Liver (tissue), 9 donors: Measurements from ENCODE around the gene DAB1. TPM values are rescaled to one million over a fixed set of nuclear protein-coding genes. Genes with fewer than 3 reads are reported as not detected.

Experiments
- DNase-seq: peaks from one replicate; pipeline ENCODE4 v3.0.0-alpha.2; 2017; ENCODE audit warnings: low spot score
- H3K27ac ChIP-seq, 2 donors: one replicate each; pipeline ENCODE4 v1.7.0; 2013; ENCODE audit warnings: inconsistent platforms in 2 of 2, low read length in 2 of 2, control low read depth in 1 of 2, low read depth in 1 of 2, mild to moderate bottlenecking in 1 of 2
- H3K27me3 ChIP-seq, 4 donors: one replicate each; pipeline versions ENCODE4 v1.6.1 to v1.7.0; 2013; ENCODE audit warnings: low read length in 3 of 4, inconsistent platforms in 1 of 4, mild to moderate bottlenecking in 1 of 4, moderate library complexity in 1 of 4; ENCODE audit not compliant: control insufficient read depth in 4 of 4, insufficient read depth in 4 of 4
- H3K36me3 ChIP-seq, 4 donors: one replicate each; pipeline versions ENCODE4 v1.6.1 to v1.7.0; 2013; ENCODE audit warnings: low read length in 3 of 4, mild to moderate bottlenecking in 3 of 4, low read depth in 1 of 4, moderate library complexity in 1 of 4; ENCODE audit not compliant: control insufficient read depth in 4 of 4, insufficient read depth in 3 of 4
- H3K4me1 ChIP-seq, 4 donors: one replicate each; pipeline versions ENCODE4 v1.6.1 to v1.7.0; 2013; ENCODE audit warnings: low read length in 3 of 4, mild to moderate bottlenecking in 3 of 4, moderate library complexity in 1 of 4; ENCODE audit not compliant: control insufficient read depth in 4 of 4, insufficient read depth in 4 of 4
- H3K4me3 ChIP-seq, 3 donors: one replicate each; pipeline versions ENCODE4 v1.6.1 to v1.7.0; 2013; ENCODE audit warnings: low read length in 3 of 3, control low read depth in 1 of 3, low read depth in 1 of 3, mild to moderate bottlenecking in 1 of 3
- H3K9ac ChIP-seq, 2 donors: one replicate each; pipeline ENCODE4 v1.7.0; 2013; ENCODE audit warnings: low read length in 2 of 2, mild to moderate bottlenecking in 2 of 2, moderate library complexity in 2 of 2, control low read depth in 1 of 2, low read depth in 1 of 2
- H3K9me3 ChIP-seq, 4 donors: one replicate each; pipeline versions ENCODE4 v1.6.1 to v1.7.0; 2013; ENCODE audit warnings: low read length in 3 of 4; ENCODE audit not compliant: control insufficient read depth in 4 of 4
- ATF3 ChIP-seq: IDR thresholded peaks from 2 replicates; pipeline ENCODE4 v1.6.1; 2016; ENCODE audit warnings: antibody characterized with exemption
- EGR1 ChIP-seq, 2 donors: IDR thresholded peaks; 2 replicates each; pipeline ENCODE4 v1.6.1; 2016 to 2018; ENCODE audit warnings: antibody characterized with exemption in 2 of 2, low read depth in 2 of 2
- FOXA1 ChIP-seq: IDR thresholded peaks from 2 replicates; pipeline ENCODE4 v1.6.1; 2016; ENCODE audit warnings: antibody characterized with exemption
- FOXA2 ChIP-seq: IDR thresholded peaks from 2 replicates; pipeline ENCODE4 v1.6.1; 2016; ENCODE audit warnings: antibody characterized with exemption
- GABPA ChIP-seq, 2 donors: IDR thresholded peaks in 1 of 2; conservative IDR thresholded peaks in 1 of 2; 2 replicates each; pipeline ENCODE4 v1.6.1; 2016; ENCODE audit warnings: antibody characterized with exemption in 2 of 2, mild to moderate bottlenecking in 1 of 2, moderate library complexity in 1 of 2
- HNF4A ChIP-seq, 2 donors: conservative IDR thresholded peaks; 2 replicates each; pipeline ENCODE4 v1.6.1; 2016; ENCODE audit warnings: antibody characterized with exemption in 2 of 2, mild to moderate bottlenecking in 2 of 2
- HNF4G ChIP-seq: IDR thresholded peaks from 2 replicates; pipeline ENCODE4 v1.6.1; 2016; ENCODE audit warnings: antibody characterized with exemption
- JUND ChIP-seq, 2 donors: IDR thresholded peaks; 2 replicates each; pipeline ENCODE4 v1.6.1; 2016; ENCODE audit warnings: antibody characterized with exemption in 2 of 2
- MAX ChIP-seq: IDR thresholded peaks from 2 replicates; pipeline ENCODE4 v1.6.1; 2016; ENCODE audit warnings: antibody characterized with exemption
- NR2F2 ChIP-seq: IDR thresholded peaks from 2 replicates; pipeline ENCODE4 v1.6.1; 2016; ENCODE audit warnings: antibody characterized with exemption
- RAD21 ChIP-seq, 2 donors: IDR thresholded peaks; 2 replicates each; pipeline ENCODE4 v1.6.1; 2016; ENCODE audit warnings: antibody characterized with exemption in 2 of 2, mild to moderate bottlenecking in 2 of 2
- REST ChIP-seq: IDR thresholded peaks from 2 replicates; pipeline ENCODE4 v1.6.1; 2016; ENCODE audit warnings: antibody characterized with exemption, mild to moderate bottlenecking
- RXRA ChIP-seq, 2 donors: IDR thresholded peaks; 2 replicates each; pipeline ENCODE4 v1.6.1; 2017 to 2018; ENCODE audit warnings: antibody characterized with exemption in 2 of 2, mild to moderate bottlenecking in 1 of 2
- SP1 ChIP-seq: IDR thresholded peaks from 2 replicates; pipeline ENCODE4 v1.6.1; 2018; ENCODE audit warnings: antibody characterized with exemption, mild to moderate bottlenecking
- TAF1 ChIP-seq: conservative IDR thresholded peaks from 2 replicates; pipeline ENCODE4 v1.6.1; 2016; ENCODE audit warnings: antibody characterized with exemption, mild to moderate bottlenecking
- YY1 ChIP-seq: IDR thresholded peaks from 2 replicates; pipeline ENCODE4 v1.6.1; 2016; ENCODE audit warnings: antibody characterized with exemption, mild to moderate bottlenecking
- ZBTB33 ChIP-seq: IDR thresholded peaks from 2 replicates; pipeline ENCODE4 v1.6.1; 2016; ENCODE audit warnings: antibody characterized with exemption
- WGBS: extraction: QIAGEN DNeasy Blood & Tissue Kit; methylation state at CpG from one replicate; pipeline ENCODE4 v1.1.7; 2013; 5-methylcytosine and 5-hydroxymethylcytosine counted together
- polyA plus RNA-seq, 2 donors: library from polyadenylated mRNA; stranded (reverse) in 1 of 2; unstranded in 1 of 2; fragments of 200-250 nt in 1 of 2; fragments of >200 nt in 1 of 2; fragmentation: Nextera tagmentation in 1 of 2; extraction: Ambion mirVana in 1 of 2; gene quantifications; one replicate each; pipeline versions ENCODE4 v1.2.1 to v1.2.3, GENCODE V29; 2013 to 2015
- total RNA-seq, 2 donors: library from RNA; depleted of rRNA; stranded (reverse); fragments of >200 nt; gene quantifications; one replicate each; pipeline ENCODE4 v1.2.3, GENCODE V29; 2014
- TF ChIP-seq, protein P1 (sequence below): fragments of 150-350 bp; IDR thresholded peaks from 2 replicates; pipeline ENCODE4 v1.5.1; 2017; ENCODE audit warnings: improper control_type of control experiment, low read depth, low read length; ENCODE audit not compliant: missing input control
- donor health status: healthy.
- donor health status: healthy.
- donor health status: healthy.
- donor health status: healthy.
- donor health status: healthy.

DAB1 gene
- total and polyA plus RNA-seq, 4 donors = 0.54 to 1.7 (median 1.2) TPM

- no peak overlapping the region for H3K9ac ChIP-seq
- peaks cover 4 to 15% (median 5%) of the 10 kb centered on the region in 4 donors for H3K4me1 ChIP-seq
- no peak for DNase-seq
- H3K36me3 ChIP-seq = peaks cover 0 to 22% (median 6%) of the 10 kb centered on the region in 4 donors
- H3K9me3 ChIP-seq = no peaks in the 10 kb centered on the region
- no peak overlapping the region for H3K4me3 ChIP-seq
- no peak for TF ChIP-seq SP1
- no peak for TF ChIP-seq FOXA2
- 82% methylated on average over 2 of the region's 2 CpGs for WGBS
- H3K27ac ChIP-seq = no peak overlapping the region
- no peaks in the 10 kb centered on the region for H3K27me3 ChIP-seq
Measured at GRCh38 chr1:57007472-57007871, 416.4 kb downstream of the DAB1 start.

DNA sequence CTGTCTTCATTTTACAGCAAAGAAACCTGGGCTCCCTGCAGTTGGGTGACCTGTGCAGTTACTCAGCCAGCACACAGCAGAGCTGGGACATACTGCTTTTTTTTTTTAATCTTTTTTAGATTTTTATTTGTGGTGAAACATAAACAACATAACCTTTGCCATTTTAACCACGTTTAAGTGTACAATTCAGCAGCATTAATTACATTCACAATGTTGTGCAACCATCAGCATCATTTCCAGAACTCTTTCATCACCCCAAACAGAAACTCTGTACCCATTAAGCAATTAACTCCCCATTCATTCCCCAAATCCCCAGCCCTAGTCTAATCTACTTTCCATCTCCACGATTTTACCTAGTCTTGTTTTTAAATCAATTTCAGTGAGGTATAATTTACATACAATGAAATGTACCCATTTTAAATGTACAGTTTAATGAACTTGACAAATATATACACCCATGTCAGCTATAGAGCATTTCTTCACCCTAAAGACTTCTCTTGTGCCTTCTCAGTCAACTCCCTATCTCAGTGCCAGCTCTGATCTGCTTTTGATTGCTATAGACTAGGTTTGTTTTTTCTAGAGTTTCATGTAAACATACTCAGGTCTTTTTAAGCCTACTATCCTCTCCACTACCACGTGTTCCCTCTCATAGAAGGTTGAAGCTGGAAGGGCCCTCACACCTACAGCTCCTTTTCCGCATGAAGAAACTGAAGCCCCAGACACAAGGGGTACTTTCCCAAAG lies 420.3 kb downstream of the DAB1 start:
- Histone ChIP-seq H3K36me3 (peaks cover 0 to 5% (median 2%) of the 10 kb centered on the region in 4 donors), H3K27ac (peak overlapping the region; percentile 65 to 83), H3K9ac (no peak overlapping the region), H3K9me3 (no peaks in the 10 kb centered on the region), H3K4me1 (peaks cover 4 to 15% (median 6%) of the 10 kb centered on the region in 4 donors), H3K27me3 (no peaks in the 10 kb centered on the region), H3K4me3 (no peak overlapping the region)
- TF ChIP-seq FOXA2 (peak; percentile 65), HNF4A (conservative IDR thresholded peaks at IDR 0.05) (peak; percentile 84 to 92), RXRA (IDR thresholded peaks at IDR 0.05) (peak; percentile 65 to 90), GABPA (IDR thresholded peaks at IDR 0.05 in 1 of 2, conservative IDR thresholded peaks at IDR 0.05 in 1 of 2) (no peak), YY1 (peak; percentile 80), EGR1 (IDR thresholded peaks at IDR 0.05; ENCODE audit: low read depth in 2 of 2) (peak in 1 of 2 donors; percentile 45), HNF4G (peak; percentile 31), REST (peak; percentile 76), MAX (no peak), SP1 (peak; percentile 76), ZBTB33 (peak; percentile 78), ATF3 (peak; percentile 92), FOXA1 (peak; percentile 58), JUND (IDR thresholded peaks at IDR 0.05) (peak; percentile 55 to 65), NR2F2 (peak; percentile 29), TAF1 (no peak), RAD21 (IDR thresholded peaks at IDR 0.05) (peak; percentile 34 to 44)
- TF ChIP-seq, protein P1, sequence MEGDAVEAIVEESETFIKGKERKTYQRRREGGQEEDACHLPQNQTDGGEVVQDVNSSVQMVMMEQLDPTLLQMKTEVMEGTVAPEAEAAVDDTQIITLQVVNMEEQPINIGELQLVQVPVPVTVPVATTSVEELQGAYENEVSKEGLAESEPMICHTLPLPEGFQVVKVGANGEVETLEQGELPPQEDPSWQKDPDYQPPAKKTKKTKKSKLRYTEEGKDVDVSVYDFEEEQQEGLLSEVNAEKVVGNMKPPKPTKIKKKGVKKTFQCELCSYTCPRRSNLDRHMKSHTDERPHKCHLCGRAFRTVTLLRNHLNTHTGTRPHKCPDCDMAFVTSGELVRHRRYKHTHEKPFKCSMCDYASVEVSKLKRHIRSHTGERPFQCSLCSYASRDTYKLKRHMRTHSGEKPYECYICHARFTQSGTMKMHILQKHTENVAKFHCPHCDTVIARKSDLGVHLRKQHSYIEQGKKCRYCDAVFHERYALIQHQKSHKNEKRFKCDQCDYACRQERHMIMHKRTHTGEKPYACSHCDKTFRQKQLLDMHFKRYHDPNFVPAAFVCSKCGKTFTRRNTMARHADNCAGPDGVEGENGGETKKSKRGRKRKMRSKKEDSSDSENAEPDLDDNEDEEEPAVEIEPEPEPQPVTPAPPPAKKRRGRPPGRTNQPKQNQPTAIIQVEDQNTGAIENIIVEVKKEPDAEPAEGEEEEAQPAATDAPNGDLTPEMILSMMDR = no peak
- WGBS = 33% methylated on average over 4 of the region's 4 CpGs
- DNase-seq = no peak
